ENCODE results near the gene TYSND1. TPM values are rescaled to one million over a fixed set of nuclear protein-coding genes. Genes with fewer than 3 reads are reported as not detected.
"Not testable (repeated sequence)": the region's sequence is repeated elsewhere in the genome, so short reads cannot be mapped to it uniquely, and the experiment has no call there.

Gene TYSND1
- total RNA-seq, 1 experiment from 2014 or later, result 16.8 TPM

- DNase-seq (ENCODE audit: low spot score), result peak; percentile 62
These were observed 14.1 kb downstream of the TYSND1 start, which contains the start of gene AIFM2 for GRCh38 chr10:70132098-70133029. AIFM2 (minus strand) TSS chr10:70132825; CDS start chr10:70124084, 8,741 bp downstream.

GRCh38 chr10:70131560-70131937 is 15.0 kb downstream of the TYSND1 start:
- DNase-seq (ENCODE audit: low spot score), result no peak

- DNase-seq (ENCODE audit: low spot score), result peak; percentile 31
These were observed 15.5 kb downstream of the TYSND1 start for GRCh38 chr10:70130878-70131559.

- no peak for DNase-seq (ENCODE audit: low spot score)
These were observed 19.7 kb downstream of the TYSND1 start for GRCh38 chr10:70126700-70127395.

GRCh38 chr10:70125918-70126552 is 20.5 kb downstream of the TYSND1 start:
- DNase-seq (ENCODE audit: low spot score), result no peak

GRCh38 chr10:70124918-70125317 is 21.6 kb downstream of the TYSND1 start:
- DNase-seq (ENCODE audit: low spot score), result no peak

GRCh38 chr10:70124415-70124814 is 22.1 kb downstream of the TYSND1 start:
- DNase-seq (ENCODE audit: low spot score), result no peak

GRCh38 chr10:70123817-70124216 is 22.7 kb downstream of the TYSND1 start:
- DNase-seq (ENCODE audit: low spot score), result no peak

- DNase-seq (ENCODE audit: low spot score), result not testable (repeated sequence)
These were observed 23.3 kb downstream of the TYSND1 start for GRCh38 chr10:70123166-70123565.

GRCh38 chr10:70122742-70123141 is 23.8 kb downstream of the TYSND1 start:
- DNase-seq (ENCODE audit: low spot score), result no peak

- no peak for DNase-seq (ENCODE audit: low spot score)
These were observed 25.1 kb downstream of the TYSND1 start for GRCh38 chr10:70121281-70121949.

- no peak for DNase-seq (ENCODE audit: low spot score)
These were observed 26.1 kb downstream of the TYSND1 start for GRCh38 chr10:70120417-70120816.

GRCh38 chr10:70119623-70120022 is 26.9 kb downstream of the TYSND1 start:
- no peak for DNase-seq (ENCODE audit: low spot score)

GRCh38 chr10:70119197-70119596 is 27.3 kb downstream of the TYSND1 start:
- DNase-seq (ENCODE audit: low spot score), result no peak

- DNase-seq (ENCODE audit: low spot score), result no peak
These were observed 28.3 kb downstream of the TYSND1 start for GRCh38 chr10:70118196-70118595.

GRCh38 chr10:70117646-70118045 is 28.9 kb downstream of the TYSND1 start:
- DNase-seq (ENCODE audit: low spot score), result no peak

- DNase-seq (ENCODE audit: low spot score), result peak; percentile 21
These were observed 30.4 kb downstream of the TYSND1 start for GRCh38 chr10:70115948-70116682.

GRCh38 chr10:70114902-70115301 is 31.6 kb downstream of the TYSND1 start:
- no peak for DNase-seq (ENCODE audit: low spot score)

GRCh38 chr10:70112071-70112470 is 34.4 kb downstream of the TYSND1 start:
- DNase-seq (ENCODE audit: low spot score), result no peak

GRCh38 chr10:70111496-70111895 is 35.0 kb downstream of the TYSND1 start:
- no peak for DNase-seq (ENCODE audit: low spot score)
